ENCODE data around the gene KCNG4. TPM values are rescaled to one million over a fixed set of nuclear protein-coding genes. Genes with fewer than 3 reads are reported as not detected.

KCNG4 gene
- total and polyA plus RNA-seq, 2 donors (not counting 3 experiments of a cell fraction or from before 2014, with no cell fraction given): not detected

DNA sequence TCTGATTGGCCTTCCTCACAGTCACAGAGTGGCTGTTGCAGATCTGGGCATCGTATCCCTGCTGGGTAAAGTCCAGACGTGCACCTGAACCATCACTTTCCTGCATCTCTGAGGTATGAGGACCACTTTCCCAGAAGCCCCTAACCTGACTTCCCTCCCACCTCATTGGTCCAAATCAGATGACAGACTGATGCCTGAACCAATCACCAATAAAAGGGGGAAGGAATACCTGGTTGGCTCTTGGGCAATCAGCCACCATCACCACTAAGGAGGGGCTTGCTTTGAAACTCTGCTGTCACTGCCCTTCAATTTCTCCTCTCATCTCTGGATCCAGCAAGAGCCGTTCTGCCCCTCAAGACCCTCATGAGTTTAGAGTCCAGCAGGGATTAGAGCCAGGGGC is 41.3 kb upstream of the KCNG4 start:
- Histone ChIP-seq H3K36me3 (ENCODE audit: control insufficient read depth in 2 of 2, extremely low read depth in 1 of 2, insufficient read depth in 2 of 2, low read length in 2 of 2) (no peaks in the 10 kb centered on the region), H4K20me1 (replicated peaks; ENCODE audit: control insufficient read depth, extremely low read depth, insufficient read depth, low read length) (no peaks in the 10 kb centered on the region), H3K27ac (ENCODE audit: insufficient read depth, low read depth, low read length) (no peak overlapping the region), H3K4me3 (replicated peaks in 1 of 3; ENCODE audit: insufficient read depth in 1 of 3, low read depth in 1 of 3, low read length in 3 of 3) (no peak overlapping the region), H2AFZ (ENCODE audit: low read depth, low read length) (no peak overlapping the region), H3K79me2 (ENCODE audit: control insufficient read depth, insufficient read depth, low read length) (no peaks in the 10 kb centered on the region), H3K4me2 (ENCODE audit: insufficient read depth, low read length) (no peak overlapping the region), H3K4me1 (ENCODE audit: control insufficient read depth, extremely low read depth, insufficient read depth, low read length) (no peaks in the 10 kb centered on the region), H3K9me1 (replicated peaks; ENCODE audit: control insufficient read depth, extremely low read depth, insufficient read depth, low read length) (no peaks in the 10 kb centered on the region), H3K9ac (replicated peaks; ENCODE audit: extremely low read depth, insufficient read depth, low read length) (no peak overlapping the region), H3K9me3 (replicated peaks; ENCODE audit: control insufficient read depth, insufficient read depth, low read length) (no peaks in the 10 kb centered on the region), H3K27me3 (ENCODE audit: control insufficient read depth in 2 of 2, insufficient read depth in 2 of 2, low read length in 2 of 2) (no peaks in the 10 kb centered on the region)
- ChIA-PET CTCF (interaction anchor here (1.3 to 1.6 kb wide), 2 partner anchors 202 to 203 kb away, joined by 3 to 5 read pairs; no protein-coding TSS in a partner anchor), POLR2A (no interaction called here)
- no peak for TF ChIP-seq EZH2 (IDR thresholded peaks at IDR 0.05; ENCODE audit: borderline replicate concordance, low read depth, low read length, severe bottlenecking)
- no peak for TF ChIP-seq POLR2A (IDR thresholded peaks at IDR 0.05; ENCODE audit: low read depth, low read length)
- no peak for TF ChIP-seq MYC (IDR thresholded peaks at IDR 0.05; ENCODE audit: low read depth, low read length)
- intact Hi-C loops (cut with micrococcal nuclease): no loop called here
- no peak for FAIRE-seq
- no peak for DNase-seq (ENCODE audit: low read depth, low spot score)
- dilution Hi-C loops (cut with MboI; ENCODE audit: extremely low pct_ligation_motif_present, low sequenced_read_pairs): no loop called here
- BruUV-seq (replicated peaks): no TSS peak

DNA sequence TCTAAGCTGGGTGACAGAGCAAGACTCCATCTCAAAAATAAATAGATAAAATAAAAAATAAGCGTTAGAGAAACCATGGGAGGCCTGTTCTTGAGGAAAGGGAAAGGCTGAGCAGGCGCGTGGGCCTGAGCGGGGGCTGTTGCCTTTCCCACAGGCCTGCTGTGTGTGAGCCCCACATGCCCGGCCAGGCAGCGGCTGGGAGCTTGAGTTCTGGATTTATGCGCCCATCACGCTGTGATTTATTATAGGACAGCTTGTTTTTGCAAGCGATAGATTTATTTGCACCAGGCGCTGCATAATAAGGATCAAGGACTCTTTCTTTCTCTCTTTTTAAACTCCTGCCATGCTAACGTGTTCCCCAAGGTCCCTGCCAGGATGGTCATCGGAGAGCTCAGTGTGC is 40.1 kb upstream of the KCNG4 start:
- H3K27me3 ChIP-seq (ENCODE audit: control insufficient read depth in 2 of 2, insufficient read depth in 2 of 2, low read length in 2 of 2): peaks cover 0 to 2% of the 10 kb centered on the region in 2 experiments
- H4K20me1 ChIP-seq (replicated peaks; ENCODE audit: control insufficient read depth, extremely low read depth, insufficient read depth, low read length): no peaks in the 10 kb centered on the region
- no peak for FAIRE-seq
- ChIA-PET CTCF (interaction anchor here (1.4 to 1.7 kb wide), 3 partner anchors 93 to 226 kb away, joined by 4 to 11 read pairs (median 5); partner anchors contain the start of gene TAF1C), POLR2A (no interaction called here)
- intact Hi-C loops (cut with micrococcal nuclease) (loop anchor here (5.0 kb wide), 1 partner anchor 342 kb away; no protein-coding TSS in a partner anchor), dilution Hi-C loops (cut with MboI; ENCODE audit: extremely low pct_ligation_motif_present, low sequenced_read_pairs) (no loop called here)
- no peak overlapping the region for H3K27ac ChIP-seq (ENCODE audit: insufficient read depth, low read depth, low read length)
- BruUV-seq (replicated peaks): no TSS peak
- H3K9me3 ChIP-seq (replicated peaks; ENCODE audit: control insufficient read depth, insufficient read depth, low read length): no peaks in the 10 kb centered on the region
- no peak overlapping the region for H3K9ac ChIP-seq (replicated peaks; ENCODE audit: extremely low read depth, insufficient read depth, low read length)
- H3K4me3 ChIP-seq (replicated peaks in 1 of 3; ENCODE audit: insufficient read depth in 1 of 3, low read depth in 1 of 3, low read length in 3 of 3): no peak overlapping the region
- no peak for DNase-seq (ENCODE audit: low read depth, low spot score)
- no peaks in the 10 kb centered on the region for H3K36me3 ChIP-seq (ENCODE audit: control insufficient read depth in 2 of 2, extremely low read depth in 1 of 2, insufficient read depth in 2 of 2, low read length in 2 of 2)
- no peak overlapping the region for H2AFZ ChIP-seq (ENCODE audit: low read depth, low read length)
- TF ChIP-seq, protein P1, sequence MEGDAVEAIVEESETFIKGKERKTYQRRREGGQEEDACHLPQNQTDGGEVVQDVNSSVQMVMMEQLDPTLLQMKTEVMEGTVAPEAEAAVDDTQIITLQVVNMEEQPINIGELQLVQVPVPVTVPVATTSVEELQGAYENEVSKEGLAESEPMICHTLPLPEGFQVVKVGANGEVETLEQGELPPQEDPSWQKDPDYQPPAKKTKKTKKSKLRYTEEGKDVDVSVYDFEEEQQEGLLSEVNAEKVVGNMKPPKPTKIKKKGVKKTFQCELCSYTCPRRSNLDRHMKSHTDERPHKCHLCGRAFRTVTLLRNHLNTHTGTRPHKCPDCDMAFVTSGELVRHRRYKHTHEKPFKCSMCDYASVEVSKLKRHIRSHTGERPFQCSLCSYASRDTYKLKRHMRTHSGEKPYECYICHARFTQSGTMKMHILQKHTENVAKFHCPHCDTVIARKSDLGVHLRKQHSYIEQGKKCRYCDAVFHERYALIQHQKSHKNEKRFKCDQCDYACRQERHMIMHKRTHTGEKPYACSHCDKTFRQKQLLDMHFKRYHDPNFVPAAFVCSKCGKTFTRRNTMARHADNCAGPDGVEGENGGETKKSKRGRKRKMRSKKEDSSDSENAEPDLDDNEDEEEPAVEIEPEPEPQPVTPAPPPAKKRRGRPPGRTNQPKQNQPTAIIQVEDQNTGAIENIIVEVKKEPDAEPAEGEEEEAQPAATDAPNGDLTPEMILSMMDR (IDR thresholded peaks at IDR 0.05; ENCODE audit: extremely low read depth in 1 of 2, insufficient read depth in 1 of 2, low read depth in 1 of 2, low read length in 2 of 2): no peak
- no peak for TF ChIP-seq MYC (IDR thresholded peaks at IDR 0.05; ENCODE audit: low read depth, low read length)
- TF ChIP-seq POLR2AphosphoS5 (IDR thresholded peaks at IDR 0.05; ENCODE audit: insufficient read depth, low read depth, low read length): no peak
- TF ChIP-seq FOS (IDR thresholded peaks at IDR 0.05; ENCODE audit: borderline replicate concordance, insufficient read depth, low read length): no peak
- no peak for TF ChIP-seq POLR2A (IDR thresholded peaks at IDR 0.05; ENCODE audit: low read depth, low read length)
- no peak for TF ChIP-seq EZH2 (IDR thresholded peaks at IDR 0.05; ENCODE audit: borderline replicate concordance, low read depth, low read length, severe bottlenecking)
- TF ChIP-seq, protein P2, sequence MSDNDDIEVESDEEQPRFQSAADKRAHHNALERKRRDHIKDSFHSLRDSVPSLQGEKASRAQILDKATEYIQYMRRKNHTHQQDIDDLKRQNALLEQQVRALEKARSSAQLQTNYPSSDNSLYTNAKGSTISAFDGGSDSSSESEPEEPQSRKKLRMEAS (IDR thresholded peaks at IDR 0.05; ENCODE audit: insufficient read depth, insufficient read length): no peak
- TF ChIP-seq GATA2 (IDR thresholded peaks at IDR 0.05; ENCODE audit: insufficient read depth, insufficient read length, low read depth, low read length): no peak
- TF ChIP-seq JUN (IDR thresholded peaks at IDR 0.05; ENCODE audit: borderline replicate concordance, insufficient read depth, insufficient read length, low read depth): no peak
- H3K4me1 ChIP-seq (ENCODE audit: control insufficient read depth, extremely low read depth, insufficient read depth, low read length): no peaks in the 10 kb centered on the region
- no peaks in the 10 kb centered on the region for H3K9me1 ChIP-seq (replicated peaks; ENCODE audit: control insufficient read depth, extremely low read depth, insufficient read depth, low read length)
- no peaks in the 10 kb centered on the region for H3K79me2 ChIP-seq (ENCODE audit: control insufficient read depth, insufficient read depth, low read length)
- no peak overlapping the region for H3K4me2 ChIP-seq (ENCODE audit: insufficient read depth, low read length)
